Ishikawa (cell line): ENCODE measurements around the gene NUDC.

ENCODE experiments used
- CEBPB ChIP-seq: IDR thresholded peaks from 2 replicates; pipeline ENCODE4 v1.6.1; 2012
- CREB1 ChIP-seq: IDR thresholded peaks from 2 replicates; pipeline ENCODE4 v1.6.1; 2012; ENCODE audit warnings: low read depth
- EGR1 ChIP-seq: IDR thresholded peaks from 2 replicates; pipeline ENCODE4 v1.6.1; 2012
- EP300 ChIP-seq: IDR thresholded peaks from 2 replicates; pipeline ENCODE4 v1.6.1; 2012; ENCODE audit warnings: borderline replicate concordance
- FOXM1 ChIP-seq: IDR thresholded peaks from 2 replicates; pipeline ENCODE4 v1.6.1; 2012; ENCODE audit warnings: low read depth, borderline replicate concordance
- MAX ChIP-seq: IDR thresholded peaks from 2 replicates; pipeline ENCODE4 v1.6.1; 2012
- NFIC ChIP-seq: IDR thresholded peaks from 2 replicates; pipeline ENCODE4 v1.6.1; 2012
- RAD21 ChIP-seq: IDR thresholded peaks from 2 replicates; pipeline ENCODE4 v1.6.1; 2012; ENCODE audit warnings: low read depth
- REST ChIP-seq: IDR thresholded peaks from 2 replicates; pipeline ENCODE4 v1.6.1; 2012; ENCODE audit warnings: low read depth, mild to moderate bottlenecking
- TAF1 ChIP-seq: IDR thresholded peaks from 2 replicates; pipeline ENCODE4 v1.6.1; 2012; ENCODE audit warnings: low read depth, mild to moderate bottlenecking
- TCF12 ChIP-seq: IDR thresholded peaks from 2 replicates; pipeline ENCODE4 v1.6.1; 2012; ENCODE audit warnings: low read depth
- TEAD4 ChIP-seq: IDR thresholded peaks from 2 replicates; pipeline ENCODE4 v1.6.1; 2012
- USF1 ChIP-seq: IDR thresholded peaks from 2 replicates; pipeline ENCODE4 v1.6.1; 2012
- YY1 ChIP-seq: IDR thresholded peaks from 2 replicates; pipeline ENCODE4 v1.6.1; 2012; ENCODE audit warnings: low read depth
- ZBTB7A ChIP-seq: IDR thresholded peaks from 2 replicates; pipeline ENCODE4 v1.6.1; 2012; ENCODE audit warnings: low read depth

Gene NUDC

DNA sequence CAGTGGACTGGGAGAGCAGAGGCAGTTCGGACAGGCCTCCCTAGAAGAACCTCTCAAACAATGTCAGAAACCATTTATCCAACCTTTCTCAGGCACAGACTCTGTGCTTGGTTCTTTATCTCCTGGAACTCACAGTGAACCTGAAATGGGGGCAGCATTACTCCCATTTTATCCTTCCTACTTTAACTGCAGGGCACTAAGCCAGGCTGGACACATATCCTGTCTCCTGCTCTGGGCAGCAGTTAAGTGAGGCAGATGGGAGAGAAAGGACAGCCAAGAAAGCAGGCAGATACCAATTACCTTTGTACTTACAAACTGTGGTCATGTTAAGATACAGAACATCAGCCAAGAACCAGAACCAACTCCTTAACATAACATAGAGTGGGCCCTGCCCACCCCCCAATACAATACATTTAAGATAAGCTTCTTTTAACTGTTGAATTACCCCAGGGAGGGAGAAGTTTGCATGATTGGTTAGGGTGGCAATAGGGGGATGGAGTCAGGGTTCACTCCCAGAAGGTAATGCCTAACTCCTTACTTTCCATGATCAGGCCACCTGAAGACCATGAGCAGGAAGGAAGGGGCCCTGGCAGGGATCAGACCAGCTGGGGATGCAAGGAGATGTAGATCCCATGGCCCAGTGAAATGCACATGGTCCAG lies 27.9 kb downstream of the NUDC start:
- TF ChIP-seq CREB1 (no peak), EP300 (no peak), EGR1 (no peak), NFIC (no peak), ZBTB7A (no peak), FOXM1 (no peak), TCF12 (no peak), TEAD4 (no peak), REST (no peak), USF1 (no peak), RAD21 (no peak), TAF1 (no peak), YY1 (no peak), CEBPB (no peak), MAX (no peak)

DNA sequence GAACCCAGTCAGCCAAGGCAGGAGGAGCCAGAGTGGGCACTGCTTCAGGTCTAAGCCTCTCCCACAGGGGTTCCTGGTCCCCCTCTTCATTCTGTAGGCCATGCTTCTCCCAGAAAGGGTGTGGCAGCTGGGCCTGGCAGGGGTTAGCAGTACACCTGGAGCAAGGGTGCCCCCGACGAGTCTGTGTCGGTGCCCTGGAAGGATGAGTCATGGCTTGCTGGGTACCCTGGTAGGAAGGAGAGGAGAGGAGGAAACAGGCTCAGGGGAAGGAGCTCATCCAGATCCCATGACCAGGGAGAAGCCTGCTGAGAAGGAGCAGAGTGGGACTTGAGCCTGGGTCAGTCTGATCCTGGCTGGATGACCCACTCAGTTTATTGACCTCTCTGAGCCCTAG lies 28.4 kb downstream of the NUDC start:
- TF ChIP-seq USF1 (no peak), FOXM1 (no peak)

- TF ChIP-seq FOXM1 (no peak), EP300 (no peak), TEAD4 (no peak), YY1 (no peak), REST (no peak), CEBPB (no peak), EGR1 (no peak), MAX (no peak), TCF12 (no peak), RAD21 (no peak), CREB1 (no peak)
Observed at GRCh38 chr1:26950602-26951001, 29.1 kb downstream of the NUDC start.

- TF ChIP-seq EP300 (no peak), ZBTB7A (no peak), RAD21 (no peak), NFIC (no peak), YY1 (no peak)
Observed at GRCh38 chr1:26951216-26951615, 29.7 kb downstream of the NUDC start.

DNA sequence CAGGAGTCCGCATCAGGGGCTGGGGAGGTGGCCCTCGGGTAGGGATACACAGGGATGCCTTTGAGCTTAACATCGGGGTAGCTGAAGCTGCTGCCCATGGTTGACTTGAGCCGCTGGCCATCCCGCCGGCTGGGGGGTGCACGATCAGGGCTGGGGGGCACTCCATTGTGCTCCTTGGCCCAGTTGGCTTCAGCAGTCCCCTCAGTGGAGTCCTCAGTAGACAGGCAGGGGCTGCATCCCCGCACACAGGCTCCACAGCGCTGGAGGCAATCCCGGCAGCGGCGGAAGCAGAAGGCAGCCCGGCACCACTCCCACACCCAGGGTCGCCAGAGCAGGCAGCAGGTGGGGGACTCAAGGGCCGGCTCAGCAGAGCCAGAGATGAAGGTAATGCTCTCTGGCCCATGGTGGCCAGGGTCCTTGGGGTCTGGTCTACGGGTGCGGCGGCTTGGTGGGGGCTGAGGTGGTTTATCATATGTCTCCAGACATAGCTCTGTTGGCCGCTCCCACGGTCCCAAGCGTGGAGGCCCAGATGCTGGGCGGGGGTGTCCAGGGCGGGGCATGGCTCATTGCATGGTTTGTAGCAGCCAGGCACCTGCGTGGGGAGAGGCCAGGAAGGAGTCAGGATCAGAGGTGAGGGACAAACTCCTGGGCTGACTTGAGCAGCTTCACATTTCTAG lies 30.4 kb downstream of the NUDC start:
- TF ChIP-seq RAD21, result no peak
- no peak for TF ChIP-seq EP300
- TF ChIP-seq MAX, result no peak
- no peak for TF ChIP-seq USF1
- no peak for TF ChIP-seq FOXM1
- TF ChIP-seq YY1, result no peak
- TF ChIP-seq CEBPB, result no peak
- TF ChIP-seq CREB1, result no peak
- no peak for TF ChIP-seq NFIC
- no peak for TF ChIP-seq REST
- no peak for TF ChIP-seq TEAD4
- no peak for TF ChIP-seq EGR1
- TF ChIP-seq TAF1, result no peak
- TF ChIP-seq TCF12, result no peak
- TF ChIP-seq ZBTB7A, result no peak
